PFSK-1 (cell line): ENCODE results near the gene DNAH2.

Source experiments
- POLR2AphosphoS5 ChIP-seq: IDR thresholded peaks from 2 replicates; pipeline ENCODE4 v1.6.1; 2012; ENCODE audit warnings: low read depth, mild to moderate bottlenecking, control low read depth, low read length, moderate library complexity
- SIN3A ChIP-seq: IDR thresholded peaks from 2 replicates; pipeline ENCODE4 v1.6.1; 2012; ENCODE audit warnings: mild to moderate bottlenecking, low read length, moderate library complexity, borderline replicate concordance; ENCODE audit not compliant: insufficient read depth
- TAF1 ChIP-seq: IDR thresholded peaks from 2 replicates; pipeline ENCODE4 v1.6.1; 2012; ENCODE audit warnings: low read length, control low read depth, borderline replicate concordance; ENCODE audit not compliant: insufficient read depth
- TF ChIP-seq, protein P1 (sequence below), 2 experiments: IDR thresholded peaks; 2 replicates each; pipeline versions ENCODE4 v1.6.1 to v1.8.0; 2011 to 2012; ENCODE audit warnings: low read depth in 2 of 2, low read length in 2 of 2, control low read depth in 1 of 2, inconsistent platforms in 1 of 2, mild to moderate bottlenecking in 1 of 2, moderate library complexity in 1 of 2; ENCODE audit not compliant: insufficient read depth in 1 of 2

DNA sequence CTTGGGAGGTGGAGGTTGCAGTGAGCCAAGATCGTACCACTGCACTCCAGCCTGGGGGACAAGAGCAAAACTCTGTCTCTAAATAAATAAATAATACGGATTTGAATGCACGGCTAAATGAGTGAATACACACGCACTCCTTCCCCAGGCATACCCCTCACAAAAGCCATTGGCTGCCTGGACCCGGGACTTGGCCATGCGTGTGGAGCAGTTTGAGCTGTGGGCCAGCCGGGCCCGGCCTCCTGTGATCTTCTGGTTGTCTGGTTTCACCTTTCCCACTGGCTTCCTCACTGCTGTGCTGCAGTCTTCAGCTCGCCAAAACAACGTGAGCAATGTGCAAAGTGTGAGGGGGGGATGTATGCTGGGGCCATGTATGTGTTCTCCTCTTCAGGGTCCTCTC lies 114.9 kb downstream of the DNAH2 start:
- no peak for TF ChIP-seq POLR2AphosphoS5
- TF ChIP-seq, protein P1, sequence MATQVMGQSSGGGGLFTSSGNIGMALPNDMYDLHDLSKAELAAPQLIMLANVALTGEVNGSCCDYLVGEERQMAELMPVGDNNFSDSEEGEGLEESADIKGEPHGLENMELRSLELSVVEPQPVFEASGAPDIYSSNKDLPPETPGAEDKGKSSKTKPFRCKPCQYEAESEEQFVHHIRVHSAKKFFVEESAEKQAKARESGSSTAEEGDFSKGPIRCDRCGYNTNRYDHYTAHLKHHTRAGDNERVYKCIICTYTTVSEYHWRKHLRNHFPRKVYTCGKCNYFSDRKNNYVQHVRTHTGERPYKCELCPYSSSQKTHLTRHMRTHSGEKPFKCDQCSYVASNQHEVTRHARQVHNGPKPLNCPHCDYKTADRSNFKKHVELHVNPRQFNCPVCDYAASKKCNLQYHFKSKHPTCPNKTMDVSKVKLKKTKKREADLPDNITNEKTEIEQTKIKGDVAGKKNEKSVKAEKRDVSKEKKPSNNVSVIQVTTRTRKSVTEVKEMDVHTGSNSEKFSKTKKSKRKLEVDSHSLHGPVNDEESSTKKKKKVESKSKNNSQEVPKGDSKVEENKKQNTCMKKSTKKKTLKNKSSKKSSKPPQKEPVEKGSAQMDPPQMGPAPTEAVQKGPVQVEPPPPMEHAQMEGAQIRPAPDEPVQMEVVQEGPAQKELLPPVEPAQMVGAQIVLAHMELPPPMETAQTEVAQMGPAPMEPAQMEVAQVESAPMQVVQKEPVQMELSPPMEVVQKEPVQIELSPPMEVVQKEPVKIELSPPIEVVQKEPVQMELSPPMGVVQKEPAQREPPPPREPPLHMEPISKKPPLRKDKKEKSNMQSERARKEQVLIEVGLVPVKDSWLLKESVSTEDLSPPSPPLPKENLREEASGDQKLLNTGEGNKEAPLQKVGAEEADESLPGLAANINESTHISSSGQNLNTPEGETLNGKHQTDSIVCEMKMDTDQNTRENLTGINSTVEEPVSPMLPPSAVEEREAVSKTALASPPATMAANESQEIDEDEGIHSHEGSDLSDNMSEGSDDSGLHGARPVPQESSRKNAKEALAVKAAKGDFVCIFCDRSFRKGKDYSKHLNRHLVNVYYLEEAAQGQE (IDR thresholded peaks at IDR 0.05; ENCODE audit: insufficient read depth in 1 of 2, low read depth in 2 of 2, low read length in 2 of 2), result no peak
- TF ChIP-seq TAF1, result no peak
- no peak for TF ChIP-seq SIN3A
